Kidney (tissue), 14 donors: Measurements from ENCODE around the gene MBNL1. TPM values are rescaled to one million over a fixed set of nuclear protein-coding genes. Genes with fewer than 3 reads are reported as not detected.

Source experiments
- DNase-seq, 5 donors: peaks; one replicate each; pipeline ENCODE4 v3.0.0-alpha.2; 2013 to 2020
- FAIRE-seq: peaks from 2 replicates; lab custom pipeline; 2012; peaks lifted over from hg19 to GRCh38; lab: Jason Lieb, UNC
- H3K27ac ChIP-seq, 2 donors: one replicate each; pipeline ENCODE4 v1.7.0; 2013; ENCODE audit warnings: low read depth in 2 of 2, low read length in 2 of 2, inconsistent platforms in 1 of 2
- H3K27me3 ChIP-seq: one replicate; pipeline ENCODE4 v1.7.1; 2013; ENCODE audit warnings: low read length, inconsistent platforms; ENCODE audit not compliant: control insufficient read depth, insufficient read depth
- H3K36me3 ChIP-seq, 3 donors: one replicate each; pipeline versions ENCODE4 v1.7.0 to v1.7.1; 2013; ENCODE audit warnings: low read length in 3 of 3, control low read depth in 1 of 3, inconsistent platforms in 1 of 3; ENCODE audit not compliant: insufficient read depth in 3 of 3, control insufficient read depth in 2 of 3
- H3K4me1 ChIP-seq, 3 donors: one replicate each; pipeline versions ENCODE4 v1.7.0 to v1.7.1; 2013; ENCODE audit warnings: low read length in 3 of 3, inconsistent platforms in 1 of 3, low read depth in 1 of 3; ENCODE audit not compliant: control insufficient read depth in 2 of 3, insufficient read depth in 2 of 3
- H3K4me3 ChIP-seq, 3 donors: one replicate each; pipeline versions ENCODE4 v1.7.0 to v1.8.1; 2013; ENCODE audit warnings: low read length in 3 of 3, control low read depth in 1 of 3, inconsistent platforms in 1 of 3
- H3K9ac ChIP-seq, 3 donors: one replicate each; pipeline versions ENCODE4 v1.7.0 to v1.7.1; 2013; ENCODE audit warnings: low read length in 3 of 3, control low read depth in 1 of 3, inconsistent platforms in 1 of 3
- H3K9me3 ChIP-seq, 3 donors: one replicate each; pipeline versions ENCODE4 v1.7.0 to v1.7.1; 2013; ENCODE audit warnings: low read length in 3 of 3, control low read depth in 1 of 3, inconsistent platforms in 1 of 3; ENCODE audit not compliant: control insufficient read depth in 2 of 3, insufficient read depth in 1 of 3
- CTCF ChIP-seq: IDR thresholded peaks from 3 replicates; pipeline ENCODE4 v1.5.1; 2012; ENCODE audit warnings: mild to moderate bottlenecking, moderate library complexity, borderline replicate concordance; ENCODE audit not compliant: insufficient read depth; ENCODE audit errors: extremely low read depth
- intact Hi-C: fragments of 100-400 bp; cut with DNase I; formaldehyde crosslinking; loops from one replicate; pipeline ENCODE4 v1.11.1; 2022
- polyA plus RNA-seq: library from polyadenylated mRNA; stranded (reverse); fragments of 350-450 nt; fragmentation: Illumina TruSeq; extraction: RNeasy Lipid Tissue Mini Kit (QIAGEN cat#74804); gene quantifications from one replicate; pipeline ENCODE4 v1.2.3, GENCODE V29; 2014; ENCODE audit warnings: low read depth, low replicate concordance; ENCODE audit not compliant: insufficient read depth
- total RNA-seq: library from RNA; stranded (reverse); fragmentation: NEBNext Ultra II Directional; extraction: Animal tissue kit (Norgen Biotek cat#: 25700); gene quantifications from one replicate; pipeline ENCODE4 v1.2.1, GENCODE V29; 2021
- donor health status: control.
- donor health status: control.
- donor health status: control.
- donor health status: control.
- donor health status: control.
- donor health status: DM: yes; HTN: yes; CAD: no.
- donor health status: Normal renal cell carcinoma (clear cell type).

MBNL1 gene
- total and polyA plus RNA-seq, 2 donors from 2014 or later: 22.0 to 167 TPM

- intact Hi-C loops: no loop called here
- Histone ChIP-seq H3K36me3 (no peaks in the 10 kb centered on the region), H3K9ac (no peak overlapping the region), H3K27me3 (no peaks in the 10 kb centered on the region), H3K27ac (no peak overlapping the region), H3K9me3 (no peaks in the 10 kb centered on the region), H3K4me1 (no peaks in the 10 kb centered on the region), H3K4me3 (no peak overlapping the region)
- no peak for TF ChIP-seq CTCF
- FAIRE-seq (no peak), DNase-seq (no peak)
Measured at GRCh38 chr3:152241142-152242017, 27.3 kb upstream of the MBNL1 start.

DNA sequence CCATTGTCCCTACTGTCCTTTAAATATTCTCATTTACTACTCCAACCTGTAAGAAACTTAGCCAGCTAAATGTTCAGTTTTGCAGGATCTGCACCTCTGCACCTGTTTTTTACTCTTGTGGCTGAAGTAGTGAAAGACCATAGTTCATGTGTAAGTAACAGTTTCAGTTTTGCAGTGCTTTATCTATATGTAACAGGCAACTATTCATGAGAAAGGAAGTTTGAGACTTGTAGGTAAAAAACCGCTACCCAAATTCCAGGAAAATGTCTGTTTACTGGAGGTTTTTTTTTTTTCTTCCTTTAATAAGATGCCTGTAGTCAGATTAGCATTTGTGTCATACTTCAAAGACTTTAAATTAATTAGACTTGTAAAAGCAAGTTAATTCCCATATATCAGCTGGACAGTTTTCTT lies 25.4 kb upstream of the MBNL1 start:
- Histone ChIP-seq H3K4me3 (no peak overlapping the region), H3K4me1 (no peaks in the 10 kb centered on the region), H3K27me3 (no peaks in the 10 kb centered on the region), H3K9me3 (no peaks in the 10 kb centered on the region), H3K9ac (no peak overlapping the region), H3K36me3 (no peaks in the 10 kb centered on the region), H3K27ac (no peak overlapping the region)
- no peak for TF ChIP-seq CTCF
- no peak for FAIRE-seq
- no peak for DNase-seq
- intact Hi-C loops: no loop called here

DNA sequence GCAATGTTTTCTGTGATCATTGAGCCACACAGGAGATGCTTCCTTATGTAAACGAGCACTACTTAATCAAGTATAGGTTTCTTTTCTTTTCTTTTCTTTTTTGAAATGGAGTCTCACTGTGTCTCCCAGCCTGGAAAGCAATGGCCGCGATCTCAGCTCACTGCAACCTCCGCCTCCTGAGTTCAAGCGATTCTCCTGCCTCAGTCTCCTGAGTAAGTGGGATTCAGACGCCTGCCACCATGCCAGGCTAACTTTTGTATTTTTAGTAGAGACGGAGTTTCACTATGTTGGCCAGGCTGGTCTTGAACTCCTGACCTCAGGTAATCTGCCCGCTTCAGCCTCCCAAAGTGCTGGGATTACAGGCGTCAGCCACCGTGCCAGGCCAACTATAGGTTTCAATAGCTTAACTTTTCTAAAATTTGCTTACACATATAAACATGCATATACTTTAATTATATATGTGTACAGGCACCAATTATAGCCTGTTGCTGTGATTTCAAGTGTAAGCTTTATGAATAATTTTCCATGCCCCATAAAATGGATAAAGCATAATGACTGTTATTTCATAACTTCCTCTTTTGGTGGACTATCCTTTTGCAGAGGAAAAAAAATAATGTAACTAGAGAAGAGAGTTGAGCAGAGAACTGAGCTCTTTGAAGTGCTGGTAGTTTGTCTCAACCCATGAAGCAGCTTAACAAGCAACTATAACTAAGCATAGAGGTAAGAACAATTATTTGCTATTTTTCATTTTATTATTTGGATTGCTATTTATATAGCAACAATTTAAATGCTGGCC lies 24.8 kb upstream of the MBNL1 start:
- Histone ChIP-seq H3K27me3 (no peaks in the 10 kb centered on the region), H3K4me1 (no peaks in the 10 kb centered on the region), H3K4me3 (no peak overlapping the region), H3K9ac (no peak overlapping the region), H3K36me3 (no peaks in the 10 kb centered on the region), H3K27ac (no peak overlapping the region), H3K9me3 (no peaks in the 10 kb centered on the region)
- DNase-seq (peak in 1 of 5 donors; percentile 32), FAIRE-seq (no peak)
- TF ChIP-seq CTCF: no peak
- intact Hi-C loops: no loop called here
